Trophoblast cell (in vitro differentiated cells and primary cell): Measurements from ENCODE around the gene ESR2.
"Not testable (repeated sequence)": the region's sequence is repeated elsewhere in the genome, so short reads cannot be mapped to it uniquely, and the experiment has no call there.

Experiments used
- DNase-seq, 2 donors: peaks; one replicate each; pipeline ENCODE4 v3.0.0-alpha.2; 2016
- H2AFZ ChIP-seq: 2 replicates; pipeline ENCODE4 v1.6.1; 2013; ENCODE audit warnings: low read length, moderate library complexity, mild to moderate bottlenecking; ENCODE audit not compliant: insufficient read depth, poor library complexity
- H2AK5ac ChIP-seq: 2 replicates; pipeline ENCODE4 v1.6.1; 2013; ENCODE audit warnings: mild to moderate bottlenecking, low read length
- H2BK120ac ChIP-seq: 2 replicates; pipeline ENCODE4 v1.6.1; 2013; ENCODE audit warnings: low read length, mild to moderate bottlenecking, moderate library complexity; ENCODE audit not compliant: insufficient read depth, poor library complexity
- H2BK12ac ChIP-seq: 2 replicates; pipeline ENCODE4 v1.6.1; 2013; ENCODE audit warnings: mild to moderate bottlenecking, low read length, moderate library complexity
- H2BK5ac ChIP-seq: 2 replicates; pipeline ENCODE4 v1.6.1; 2013; ENCODE audit warnings: low read length, low read depth, moderate library complexity, mild to moderate bottlenecking; ENCODE audit not compliant: poor library complexity
- H3K14ac ChIP-seq: 2 replicates; pipeline ENCODE4 v1.6.1; 2013; ENCODE audit warnings: mild to moderate bottlenecking, low read length
- H3K18ac ChIP-seq: 2 replicates; pipeline ENCODE4 v1.6.1; 2013; ENCODE audit warnings: mild to moderate bottlenecking, low read length
- H3K23ac ChIP-seq: 2 replicates; pipeline ENCODE4 v1.6.1; 2013; ENCODE audit warnings: low read length
- H3K27ac ChIP-seq: 2 replicates; pipeline ENCODE4 v1.5.1; 2013; ENCODE audit warnings: low read depth, mild to moderate bottlenecking, inconsistent platforms, low read length, moderate library complexity
- H3K27me3 ChIP-seq: 2 replicates; pipeline ENCODE4 v1.6.1; 2013; ENCODE audit warnings: inconsistent platforms, mild to moderate bottlenecking, low read length, moderate library complexity; ENCODE audit not compliant: insufficient read depth
- H3K36me3 ChIP-seq, 2 experiments: 1 replicate in 1 of 2; 2 replicates in 1 of 2; pipeline ENCODE4 v1.6.1; 2013; ENCODE audit warnings: low read length in 2 of 2, mild to moderate bottlenecking in 2 of 2, moderate library complexity in 1 of 2; ENCODE audit not compliant: insufficient read depth in 2 of 2, control insufficient read depth in 1 of 2
- H3K4ac ChIP-seq: 2 replicates; pipeline ENCODE4 v1.6.1; 2013; ENCODE audit warnings: low read depth, mild to moderate bottlenecking, low read length, moderate library complexity
- H3K4me1 ChIP-seq, 2 experiments: 1 replicate in 1 of 2; 2 replicates in 1 of 2; pipeline ENCODE4 v1.6.1; 2013; ENCODE audit warnings: low read length in 2 of 2, mild to moderate bottlenecking in 2 of 2, moderate library complexity in 1 of 2; ENCODE audit not compliant: insufficient read depth in 2 of 2, control insufficient read depth in 1 of 2
- H3K4me2 ChIP-seq: 2 replicates; pipeline ENCODE4 v1.6.1; 2013; ENCODE audit warnings: inconsistent platforms, mild to moderate bottlenecking, low read length, moderate library complexity
- H3K4me3 ChIP-seq: 2 replicates; pipeline ENCODE4 v1.5.1; 2013; ENCODE audit warnings: mild to moderate bottlenecking, low read depth, low read length, inconsistent platforms
- H3K79me1 ChIP-seq: one replicate; pipeline ENCODE4 v1.6.1; 2013; ENCODE audit warnings: low read length
- H3K79me2 ChIP-seq: 2 replicates; pipeline ENCODE4 v1.6.1; 2013; ENCODE audit warnings: low read length, mild to moderate bottlenecking; ENCODE audit not compliant: control insufficient read depth, insufficient read depth, poor library complexity
- H3K9ac ChIP-seq: 2 replicates; pipeline ENCODE4 v1.6.1; 2013; ENCODE audit warnings: mild to moderate bottlenecking, low read length
- H3K9me3 ChIP-seq: 2 replicates; pipeline ENCODE4 v1.6.1; 2013; ENCODE audit warnings: low read depth, mild to moderate bottlenecking, control low read depth, inconsistent platforms, low read length; ENCODE audit not compliant: insufficient read depth
- H4K12ac ChIP-seq: 2 replicates; pipeline ENCODE4 v1.6.1; 2013; ENCODE audit warnings: low read depth, mild to moderate bottlenecking, low read length, moderate library complexity
- H4K8ac ChIP-seq: 2 replicates; pipeline ENCODE4 v1.6.1; 2013; ENCODE audit warnings: low read depth, mild to moderate bottlenecking, low read length, moderate library complexity
- H4K91ac ChIP-seq: one replicate; pipeline ENCODE4 v1.6.1; 2013; ENCODE audit warnings: low read depth, mild to moderate bottlenecking, low read length, moderate library complexity
- WGBS: extraction: QIAGEN DNeasy Blood & Tissue Kit; methylation state at CpG from one replicate; pipeline ENCODE4 v1.1.7; 2013; ENCODE audit warnings: missing lambda C conversion rate; ENCODE audit not compliant: insufficient read length, insufficient coverage; ENCODE audit errors: extremely low coverage; 5-methylcytosine and 5-hydroxymethylcytosine counted together

The ESR2 gene

GRCh38 chr14:64119980-64120379 lies 174.2 kb downstream of the ESR2 start:
- Histone ChIP-seq H3K27ac (no peak overlapping the region), H3K23ac (no peak overlapping the region), H3K4me1 (no peaks in the 10 kb centered on the region), H2BK120ac (no peak overlapping the region), H3K9ac (no peak overlapping the region), H2AFZ (no peak overlapping the region), H3K79me1 (no peaks in the 10 kb centered on the region), H4K12ac (no peak overlapping the region), H3K9me3 (no peaks in the 10 kb centered on the region), H4K91ac (no peak overlapping the region), H3K18ac (no peak overlapping the region), H2BK5ac (no peak overlapping the region), H3K4me2 (no peak overlapping the region), H2AK5ac (no peak overlapping the region), H3K79me2 (no peaks in the 10 kb centered on the region), H4K8ac (no peak overlapping the region), H2BK12ac (no peak overlapping the region), H3K4ac (no peak overlapping the region), H3K27me3 (no peaks in the 10 kb centered on the region), H3K36me3 (peaks cover 3 to 8% of the 10 kb centered on the region in 2 experiments), H3K14ac (no peak overlapping the region), H3K4me3 (no peak overlapping the region)
- no peak for DNase-seq

- no peak overlapping the region for H3K4ac ChIP-seq
- H3K4me2 ChIP-seq: no peak overlapping the region
- no peaks in the 10 kb centered on the region for H3K4me1 ChIP-seq
- no peak overlapping the region for H2BK12ac ChIP-seq
- no peaks in the 10 kb centered on the region for H3K9me3 ChIP-seq
- no peak overlapping the region for H2AFZ ChIP-seq
- no peak overlapping the region for H4K8ac ChIP-seq
- H3K27me3 ChIP-seq: no peaks in the 10 kb centered on the region
- peaks cover 3 to 10% of the 10 kb centered on the region in 2 experiments for H3K36me3 ChIP-seq
- H3K4me3 ChIP-seq: no peak overlapping the region
- H4K91ac ChIP-seq: no peak overlapping the region
- H3K79me2 ChIP-seq: no peaks in the 10 kb centered on the region
- H2BK120ac ChIP-seq: no peak overlapping the region
- no peaks in the 10 kb centered on the region for H3K79me1 ChIP-seq
- no peak overlapping the region for H3K23ac ChIP-seq
- no peak overlapping the region for H4K12ac ChIP-seq
- no peak for DNase-seq
- H3K9ac ChIP-seq: no peak overlapping the region
- H3K27ac ChIP-seq: no peak overlapping the region
- WGBS: no CpG with 5 or more reads among the region's 2 CpGs
- H3K18ac ChIP-seq: no peak overlapping the region
- no peak overlapping the region for H3K14ac ChIP-seq
- no peak overlapping the region for H2AK5ac ChIP-seq
- no peak overlapping the region for H2BK5ac ChIP-seq
These were observed 174.7 kb downstream of the ESR2 start for GRCh38 chr14:64119500-64119899.

GRCh38 chr14:64118892-64119291 lies 175.3 kb downstream of the ESR2 start:
- H3K27me3 ChIP-seq: no peaks in the 10 kb centered on the region
- no peak overlapping the region for H4K12ac ChIP-seq
- H3K27ac ChIP-seq: no peak overlapping the region
- no peak overlapping the region for H4K91ac ChIP-seq
- H3K4me1 ChIP-seq: no peaks in the 10 kb centered on the region
- H3K23ac ChIP-seq: no peak overlapping the region
- H3K9ac ChIP-seq: no peak overlapping the region
- DNase-seq: no peak
- H3K36me3 ChIP-seq: peaks cover 3 to 10% of the 10 kb centered on the region in 2 experiments
- no peak overlapping the region for H3K4ac ChIP-seq
- no peak overlapping the region for H3K14ac ChIP-seq
- H2AK5ac ChIP-seq: no peak overlapping the region
- no peak overlapping the region for H3K4me2 ChIP-seq
- H3K79me1 ChIP-seq: no peaks in the 10 kb centered on the region
- H2BK12ac ChIP-seq: no peak overlapping the region
- no peaks in the 10 kb centered on the region for H3K9me3 ChIP-seq
- H3K4me3 ChIP-seq: no peak overlapping the region
- no peaks in the 10 kb centered on the region for H3K79me2 ChIP-seq
- H3K18ac ChIP-seq: no peak overlapping the region
- H2BK120ac ChIP-seq: no peak overlapping the region
- H4K8ac ChIP-seq: no peak overlapping the region
- H2AFZ ChIP-seq: no peak overlapping the region
- H2BK5ac ChIP-seq: no peak overlapping the region
- no CpG with 5 or more reads among the region's 2 CpGs for WGBS

GRCh38 chr14:64118403-64118742 lies 175.8 kb downstream of the ESR2 start:
- H3K14ac ChIP-seq, H3K4me2 ChIP-seq, H4K91ac ChIP-seq, H2BK12ac ChIP-seq, H4K12ac ChIP-seq, H3K79me1 ChIP-seq, H4K8ac ChIP-seq, H2BK5ac ChIP-seq, H3K4ac ChIP-seq, H3K27ac ChIP-seq, H2AFZ ChIP-seq, H3K18ac ChIP-seq, H3K4me3 ChIP-seq, H3K23ac ChIP-seq, H3K79me2 ChIP-seq, H2BK120ac ChIP-seq, H3K4me1 ChIP-seq, H3K27me3 ChIP-seq, H2AK5ac ChIP-seq, H3K9me3 ChIP-seq, H3K9ac ChIP-seq: not testable (repeated sequence)
- H3K36me3 ChIP-seq: peaks cover 3 to 11% of the 10 kb centered on the region in 2 experiments
- WGBS: no CpG with 5 or more reads among the region's 7 CpGs
- DNase-seq: peak in 1 of 2 donors; percentile 60
